ENCODE measurements around the gene ATXN7.

ATXN7 gene

GRCh38 chr3:64031540-64032508 lies 168.2 kb downstream of the ATXN7 start:
- in situ Hi-C loops (cut with MboI; ENCODE audit: low sequenced_read_pairs), result loop anchor here (10.0 kb wide), 1 partner anchor 143 kb away; no protein-coding TSS in a partner anchor
- DNase-seq (ENCODE audit: low spot score in 2 of 2), result no peak
- no peak overlapping the region for H3K4me3 ChIP-seq

DNA sequence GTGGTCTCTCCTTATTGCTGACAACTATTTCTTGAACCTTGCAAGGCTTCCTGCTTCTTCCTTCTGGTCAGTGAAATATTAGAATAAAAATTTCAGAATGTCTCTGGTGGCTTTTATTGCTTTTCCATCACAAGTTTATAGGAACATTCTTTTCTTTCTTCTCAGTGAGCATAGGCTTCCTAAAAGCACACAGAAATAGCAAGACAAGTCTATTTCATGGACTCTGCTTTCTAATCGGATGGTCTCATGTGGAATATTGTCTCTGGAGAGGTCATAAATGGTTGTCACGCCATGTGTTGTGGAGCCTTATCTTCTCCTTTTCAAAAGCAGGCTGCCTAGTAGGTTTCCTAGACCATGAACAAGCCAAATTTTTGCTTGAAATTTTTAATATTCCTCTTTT lies 169.4 kb downstream of the ATXN7 start:
- Histone ChIP-seq H3K9me3 (no peaks in the 10 kb centered on the region), H3K4me1 (no peaks in the 10 kb centered on the region), H3K36me3 (replicated peaks) (no peaks in the 10 kb centered on the region), H3K27me3 (ENCODE audit: low read depth) (no peaks in the 10 kb centered on the region), H3K4me3 (no peak overlapping the region)
- DNase-seq (ENCODE audit: low spot score in 2 of 2), result no peak
- in situ Hi-C loops (cut with MboI; ENCODE audit: low sequenced_read_pairs), result loop anchor here (10.0 kb wide), 1 partner anchor 142 kb away; no protein-coding TSS in a partner anchor

More at GRCh38 chr3:64031540-64032508, 168.2 kb downstream of the ATXN7 start:
- no peaks in the 10 kb centered on the region; the same call in 1 of the 2 replicates for H3K27me3 ChIP-seq (ENCODE audit: low read depth)
- H3K36me3 ChIP-seq (replicated peaks), result no peaks in the 10 kb centered on the region
- no peaks in the 10 kb centered on the region for H3K4me1 ChIP-seq
- no peaks in the 10 kb centered on the region for H3K9me3 ChIP-seq

DNA sequence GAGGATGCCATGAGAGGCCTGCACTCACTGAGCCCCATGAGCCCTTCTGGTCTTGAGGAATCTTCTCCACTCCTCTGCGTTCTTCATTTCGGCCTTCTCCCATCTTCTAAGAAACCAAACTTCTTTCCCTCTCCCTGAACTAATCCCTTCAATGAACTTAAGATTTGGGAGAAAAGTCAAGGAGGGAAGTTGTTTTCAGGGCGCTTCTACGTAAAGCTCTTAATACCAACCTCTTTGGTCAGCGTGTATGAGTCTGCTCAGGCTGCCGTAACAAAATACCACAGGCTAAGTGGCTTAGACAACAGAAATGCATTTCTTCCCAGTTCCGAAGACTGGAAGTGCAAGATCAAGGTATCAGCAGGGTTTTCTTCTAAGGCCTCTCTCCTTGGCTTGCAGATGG lies 173.4 kb downstream of the ATXN7 start:
- Histone ChIP-seq H3K4me3 (no peak overlapping the region), H3K36me3 (replicated peaks) (no peaks in the 10 kb centered on the region), H3K4me1 (no peaks in the 10 kb centered on the region), H3K9me3 (no peaks in the 10 kb centered on the region), H3K27me3 (ENCODE audit: low read depth) (peaks cover 4% of the 10 kb centered on the region; the same call in 1 of the 2 replicates)
- in situ Hi-C loops (cut with MboI; ENCODE audit: low sequenced_read_pairs), result loop anchor here (10.0 kb wide), 1 partner anchor 138 kb away; no protein-coding TSS in a partner anchor
- DNase-seq (ENCODE audit: low spot score in 2 of 2), result no peak

DNA sequence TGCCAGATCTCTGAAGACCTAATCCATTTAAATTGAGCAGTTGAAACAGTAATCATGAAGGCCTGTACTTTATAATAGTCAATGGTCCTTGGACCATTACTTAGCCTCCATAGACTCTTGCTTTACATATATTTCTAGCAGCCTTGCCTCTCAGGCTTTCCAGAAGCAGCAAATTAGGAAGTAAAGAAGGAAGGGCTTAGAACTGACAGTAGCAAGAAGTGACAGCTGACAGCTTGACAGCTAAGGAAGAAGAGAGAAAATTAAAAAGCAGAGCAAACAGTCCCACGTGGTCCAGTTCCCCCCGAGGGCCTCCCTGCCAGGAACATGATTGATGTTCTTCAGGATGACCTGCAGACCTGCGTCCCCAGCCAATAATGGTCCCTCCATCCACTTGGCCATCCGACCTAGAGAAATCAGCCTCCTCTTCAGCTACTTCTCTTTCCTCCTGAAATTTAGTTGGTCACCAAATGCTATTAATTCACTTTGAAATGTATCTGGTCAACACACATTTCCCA lies 174.6 kb downstream of the ATXN7 start:
- DNase-seq (ENCODE audit: low spot score in 2 of 2), result no peak
- H3K4me1 ChIP-seq, result no peaks in the 10 kb centered on the region
- H3K9me3 ChIP-seq, result no peaks in the 10 kb centered on the region
- H3K27me3 ChIP-seq (ENCODE audit: low read depth), result peaks cover 4% of the 10 kb centered on the region; the same call in 1 of the 2 replicates
- in situ Hi-C loops (cut with MboI; ENCODE audit: low sequenced_read_pairs), result loop anchor here (10.0 kb wide), 1 partner anchor 136 kb away; no protein-coding TSS in a partner anchor
- no peaks in the 10 kb centered on the region for H3K36me3 ChIP-seq (replicated peaks)
- no peak overlapping the region for H3K4me3 ChIP-seq

DNA sequence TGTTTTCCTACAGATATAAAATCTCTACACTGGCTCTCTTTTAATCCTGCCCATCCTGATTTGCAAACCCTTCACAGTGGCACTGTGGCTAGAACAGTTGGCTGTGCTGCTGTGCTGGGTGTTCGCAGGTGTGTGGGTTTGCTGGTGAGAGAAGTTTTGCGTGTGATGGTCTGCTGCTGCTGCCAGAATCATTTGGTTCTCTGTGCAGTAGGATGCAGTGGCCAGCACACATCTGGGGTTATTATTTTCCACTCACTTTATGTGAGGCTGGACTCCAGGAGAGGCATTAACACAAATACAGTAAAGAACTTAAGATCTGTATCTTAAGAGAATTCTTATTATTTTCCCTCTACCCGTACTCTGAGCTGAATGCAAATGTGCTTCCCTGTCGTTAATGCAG lies 175.7 kb downstream of the ATXN7 start:
- Histone ChIP-seq H3K9me3 (no peaks in the 10 kb centered on the region), H3K27me3 (ENCODE audit: low read depth) (peaks cover 4% of the 10 kb centered on the region; the same call in 1 of the 2 replicates), H3K36me3 (replicated peaks) (no peaks in the 10 kb centered on the region), H3K4me1 (no peaks in the 10 kb centered on the region), H3K4me3 (no peak overlapping the region)
- in situ Hi-C loops (cut with MboI; ENCODE audit: low sequenced_read_pairs), result loop anchor here (10.0 kb wide), 1 partner anchor 135 kb away; no protein-coding TSS in a partner anchor
- no peak for DNase-seq (ENCODE audit: low spot score in 2 of 2)

DNA sequence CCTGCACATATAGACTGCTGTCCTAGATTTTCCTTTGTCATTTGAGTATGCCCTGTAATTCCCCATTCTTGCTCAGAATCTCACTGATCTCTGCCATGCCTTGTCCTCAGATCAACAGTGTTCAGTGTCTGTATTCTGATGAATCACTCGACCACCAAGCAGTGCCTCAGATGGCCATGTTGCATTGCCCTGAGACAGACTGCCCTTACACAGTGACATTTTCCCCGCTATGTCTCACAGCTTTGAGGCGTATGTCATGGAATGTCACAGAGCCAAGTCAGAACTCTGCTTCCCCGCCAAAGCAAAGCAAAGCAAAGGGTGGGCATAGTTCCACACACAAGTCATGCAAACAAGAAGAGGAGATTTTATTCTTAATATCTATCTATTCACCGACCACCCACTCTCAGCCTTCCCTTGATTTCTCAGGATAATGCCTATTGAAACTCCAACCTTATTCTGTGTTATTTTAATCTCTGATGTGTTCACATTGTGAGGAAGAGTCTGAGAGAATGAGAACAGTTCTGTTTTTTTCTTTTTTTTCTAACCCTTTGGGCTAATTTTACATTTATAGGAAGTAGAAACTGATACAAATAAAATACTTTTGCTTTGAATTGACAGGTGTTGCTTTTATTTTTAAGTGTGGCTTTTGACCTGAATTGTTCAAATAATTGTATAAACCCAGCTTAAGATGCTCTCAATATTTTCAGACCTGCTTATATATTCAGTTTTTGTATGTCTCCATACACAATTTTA lies 176.5 kb downstream of the ATXN7 start:
- DNase-seq (ENCODE audit: low spot score in 2 of 2), result no peak
- Histone ChIP-seq H3K9me3 (no peaks in the 10 kb centered on the region), H3K4me3 (no peak overlapping the region), H3K36me3 (replicated peaks) (no peaks in the 10 kb centered on the region), H3K4me1 (no peaks in the 10 kb centered on the region), H3K27me3 (ENCODE audit: low read depth) (peaks cover 4% of the 10 kb centered on the region; the same call in 1 of the 2 replicates)
- in situ Hi-C loops (cut with MboI; ENCODE audit: low sequenced_read_pairs), result loop anchor here (10.0 kb wide), 1 partner anchor 135 kb away; no protein-coding TSS in a partner anchor

GRCh38 chr3:64042952-64043351 lies 179.3 kb downstream of the ATXN7 start:
- Histone ChIP-seq H3K9me3 (no peaks in the 10 kb centered on the region), H3K4me1 (0 out of 2 replicates have a peak, but pooled peaks cover 2% of the 10 kb centered on the region), H3K4me3 (no peak overlapping the region), H3K36me3 (replicated peaks) (no peaks in the 10 kb centered on the region), H3K27me3 (ENCODE audit: low read depth) (peaks cover 4% of the 10 kb centered on the region; the same call in 1 of the 2 replicates)
- no peak for DNase-seq (ENCODE audit: low spot score in 2 of 2)
- in situ Hi-C loops (cut with MboI; ENCODE audit: low sequenced_read_pairs), result no loop called here

DNA sequence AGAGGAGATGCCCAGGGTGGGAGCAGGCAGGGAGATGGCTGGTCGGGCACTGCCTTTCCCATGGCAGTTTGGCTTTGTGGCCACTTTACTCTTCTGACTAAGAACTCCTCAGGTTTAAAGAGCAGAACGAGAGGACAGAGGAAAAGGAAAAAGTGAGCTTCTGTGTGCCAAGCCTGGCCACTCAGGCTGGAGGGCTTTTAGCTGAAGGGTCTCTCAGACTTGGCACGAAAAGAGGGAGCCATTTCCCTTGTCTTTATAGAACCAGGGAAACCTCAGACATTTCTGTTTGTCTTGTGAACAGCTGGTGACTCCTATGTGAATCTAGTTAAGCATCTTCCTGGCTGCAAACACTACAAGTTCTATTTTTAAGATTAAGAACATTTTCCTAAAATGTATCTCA lies 182.9 kb downstream of the ATXN7 start:
- Histone ChIP-seq H3K9me3 (no peaks in the 10 kb centered on the region), H3K4me3 (no peak overlapping the region), H3K36me3 (replicated peaks) (no peaks in the 10 kb centered on the region), H3K4me1 (peaks cover 15% of the 10 kb centered on the region), H3K27me3 (ENCODE audit: low read depth) (no peaks in the 10 kb centered on the region)
- no peak for DNase-seq (ENCODE audit: low spot score in 2 of 2)
- in situ Hi-C loops (cut with MboI; ENCODE audit: low sequenced_read_pairs), result no loop called here

DNA sequence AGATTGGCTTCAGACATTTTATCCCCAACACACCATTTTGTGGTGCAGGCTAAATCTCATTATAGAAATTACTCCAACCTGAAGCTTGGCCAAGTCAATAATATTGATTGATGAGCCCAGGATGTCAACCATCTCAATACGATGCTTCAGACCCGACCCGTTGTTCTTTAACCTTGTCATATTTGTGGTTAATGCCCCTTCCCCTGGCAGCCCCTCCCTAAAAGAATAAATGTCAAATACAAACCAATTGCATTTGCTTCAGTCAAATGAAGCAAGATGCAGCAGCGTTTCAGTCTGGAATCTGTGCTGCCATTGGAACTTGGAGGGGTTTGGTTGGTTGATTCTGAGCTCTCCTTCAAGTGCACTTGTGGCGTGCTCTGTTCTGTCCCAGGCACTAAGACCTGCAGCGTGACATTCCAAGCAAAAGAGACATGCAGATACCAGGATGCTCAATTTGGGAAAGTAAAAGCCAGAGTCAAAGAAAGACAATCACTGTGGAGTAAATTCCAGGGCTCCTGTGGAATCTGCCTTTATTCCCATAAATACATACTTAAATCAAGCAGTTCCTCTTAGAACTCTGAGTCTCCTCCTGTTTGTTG lies 183.4 kb downstream of the ATXN7 start:
- DNase-seq (ENCODE audit: low spot score in 2 of 2), result no peak

GRCh38 chr3:64047787-64048186 lies 184.1 kb downstream of the ATXN7 start:
- peaks cover 15% of the 10 kb centered on the region for H3K4me1 ChIP-seq
- no peak overlapping the region for H3K4me3 ChIP-seq
- in situ Hi-C loops (cut with MboI; ENCODE audit: low sequenced_read_pairs), result no loop called here
- no peaks in the 10 kb centered on the region for H3K9me3 ChIP-seq
- no peak for DNase-seq (ENCODE audit: low spot score in 2 of 2)
- H3K27me3 ChIP-seq (ENCODE audit: low read depth), result no peaks in the 10 kb centered on the region
- no peaks in the 10 kb centered on the region for H3K36me3 ChIP-seq (replicated peaks)

More for the DNA sequence above, 183.4 kb downstream of the ATXN7 start:
- Histone ChIP-seq H3K9me3 (no peaks in the 10 kb centered on the region), H3K27me3 (ENCODE audit: low read depth) (no peaks in the 10 kb centered on the region), H3K4me3 (no peak overlapping the region), H3K36me3 (replicated peaks) (no peaks in the 10 kb centered on the region), H3K4me1 (peaks cover 15% of the 10 kb centered on the region)
- in situ Hi-C loops (cut with MboI; ENCODE audit: low sequenced_read_pairs), result no loop called here

DNA sequence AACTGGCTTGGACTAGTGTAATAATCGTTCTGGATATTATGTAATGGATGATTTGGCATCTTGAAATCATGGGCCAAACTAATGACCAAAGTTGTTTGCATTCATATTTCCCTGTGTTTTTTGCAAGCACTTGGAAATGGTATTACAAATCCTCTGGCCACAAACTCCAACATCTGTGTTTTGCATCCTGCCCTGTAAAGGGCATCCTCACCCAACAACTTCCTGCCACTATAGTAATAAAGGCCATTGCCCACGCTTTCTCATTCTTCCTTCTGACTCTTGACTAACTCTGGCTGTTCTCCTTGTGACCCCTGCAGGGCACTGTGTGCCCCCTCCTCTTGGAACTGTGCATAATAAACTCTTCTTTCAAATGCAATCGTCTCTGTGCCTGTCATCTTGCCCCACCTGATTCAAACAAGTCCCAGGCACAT lies 185.0 kb downstream of the ATXN7 start:
- no peaks in the 10 kb centered on the region for H3K9me3 ChIP-seq
- in situ Hi-C loops (cut with MboI; ENCODE audit: low sequenced_read_pairs), result no loop called here
- H3K4me3 ChIP-seq, result no peak overlapping the region
- H3K4me1 ChIP-seq, result peaks cover 15% of the 10 kb centered on the region
- no peak for DNase-seq (ENCODE audit: low spot score in 2 of 2)
- H3K27me3 ChIP-seq (ENCODE audit: low read depth), result no peaks in the 10 kb centered on the region
- no peaks in the 10 kb centered on the region for H3K36me3 ChIP-seq (replicated peaks)

DNA sequence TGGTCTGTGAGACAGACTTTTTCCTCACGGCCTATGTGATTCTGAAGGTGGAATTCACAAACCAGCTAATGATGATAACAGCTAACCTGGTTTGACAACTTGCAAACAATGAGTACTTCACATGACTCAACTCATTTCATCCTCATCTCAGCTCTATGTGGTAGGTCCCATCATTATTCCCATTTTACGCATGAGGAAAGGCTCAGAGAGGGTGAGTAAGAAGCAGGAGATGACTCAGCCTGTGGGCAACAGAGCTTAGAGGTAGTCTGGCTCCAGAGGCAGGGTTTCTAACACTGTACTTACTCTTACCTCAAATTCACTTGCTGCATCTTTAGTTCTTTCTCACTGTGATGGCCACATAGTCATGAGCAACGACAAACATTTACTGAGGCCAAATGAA lies 185.5 kb downstream of the ATXN7 start:
- in situ Hi-C loops (cut with MboI; ENCODE audit: low sequenced_read_pairs), result no loop called here
- Histone ChIP-seq H3K27me3 (ENCODE audit: low read depth) (no peaks in the 10 kb centered on the region), H3K4me1 (peaks cover 15% of the 10 kb centered on the region), H3K9me3 (no peaks in the 10 kb centered on the region), H3K36me3 (replicated peaks) (no peaks in the 10 kb centered on the region), H3K4me3 (no peak overlapping the region)
- no peak for DNase-seq (ENCODE audit: low spot score in 2 of 2)

GRCh38 chr3:64049832-64050231 lies 186.2 kb downstream of the ATXN7 start:
- peaks cover 15% of the 10 kb centered on the region for H3K4me1 ChIP-seq
- no peaks in the 10 kb centered on the region for H3K36me3 ChIP-seq (replicated peaks)
- in situ Hi-C loops (cut with MboI; ENCODE audit: low sequenced_read_pairs), result no loop called here
- H3K27me3 ChIP-seq (ENCODE audit: low read depth), result no peaks in the 10 kb centered on the region
- DNase-seq (ENCODE audit: low spot score in 2 of 2), result peak; percentile 82 to 97
- H3K9me3 ChIP-seq, result no peaks in the 10 kb centered on the region
- no peak overlapping the region for H3K4me3 ChIP-seq

Measured in HAP-1 (cell line).